AG04450 (cell line): ENCODE measurements around the gene ADGRA1. TPM values are rescaled to one million over a fixed set of nuclear protein-coding genes. Genes with fewer than 3 reads are reported as not detected.
"Not testable (repeated sequence)": the region's sequence is repeated elsewhere in the genome, so short reads cannot be mapped to it uniquely, and the experiment has no call there.

Experiments used
- CTCF ChIA-PET: fragments of 300-600, 350-600 bp; formaldehyde crosslinking; extraction: SDS; loops from one replicate; lab custom pipeline; 2022; ENCODE audit warnings: antibody characterized with exemption, inconsistent platforms; lab: Charles Lee
- POLR2A ChIA-PET: fragments of 350-600 bp; formaldehyde crosslinking; extraction: SDS; loops from one replicate; lab custom pipeline; 2021; ENCODE audit warnings: antibody characterized with exemption, inconsistent platforms; lab: Yijun Ruan, JAX
- DNase-seq: peaks from one replicate; pipeline ENCODE4 v3.0.0-alpha.2; 2011; ENCODE audit warnings: low read depth, low spot score
- H3K27ac ChIP-seq: one replicate; pipeline ENCODE4 v1.5.1; 2012; ENCODE audit warnings: low read depth, low read length, control low read depth
- H3K27me3 ChIP-seq: one replicate; pipeline ENCODE4 v1.6.0; 2012; ENCODE audit warnings: low read length; ENCODE audit not compliant: control insufficient read depth, insufficient read depth
- H3K4me3 ChIP-seq: 2 replicates; pipeline ENCODE4 v1.5.1; 2011; ENCODE audit warnings: mild to moderate bottlenecking, low read depth, low read length, control low read depth
- H3K9me3 ChIP-seq: 2 replicates; pipeline ENCODE4 v1.5.1; 2012; ENCODE audit warnings: low read length; ENCODE audit not compliant: control insufficient read depth, insufficient read depth
- CTCF ChIP-seq: IDR thresholded peaks from 2 replicates; pipeline ENCODE4 v1.5.1; 2011; ENCODE audit warnings: low read depth, low read length, control low read depth, inconsistent platforms
- polyA plus RNA-seq: library from polyadenylated mRNA; depleted of rRNA; stranded (reverse); fragments of >200 nt; gene quantifications from 2 replicates; pipeline ENCODE4 v1.2.3, GENCODE V29; 2011

Gene ADGRA1
- polyA plus RNA-seq, 1 experiment = not detected

- H3K27ac ChIP-seq = no peak overlapping the region
- peaks cover 44% of the 10 kb centered on the region for H3K9me3 ChIP-seq
- ChIA-PET POLR2A (no interaction called here), CTCF (no interaction called here)
- no peak for DNase-seq
- no peak for TF ChIP-seq CTCF
- no peak overlapping the region for H3K4me3 ChIP-seq
- H3K27me3 ChIP-seq = no peaks in the 10 kb centered on the region
These were observed 45.9 kb downstream of the ADGRA1 start for GRCh38 chr10:133133471-133134231.

GRCh38 chr10:133134411-133135115, 46.8 kb downstream of the ADGRA1 start:
- ChIA-PET POLR2A (no interaction called here), CTCF (no interaction called here)
- DNase-seq = no peak
- H3K27me3 ChIP-seq = no peaks in the 10 kb centered on the region
- TF ChIP-seq CTCF = no peak
- no peak overlapping the region for H3K4me3 ChIP-seq
- H3K27ac ChIP-seq = no peak overlapping the region
- peaks cover 36% of the 10 kb centered on the region for H3K9me3 ChIP-seq

GRCh38 chr10:133135116-133135465, 47.4 kb downstream of the ADGRA1 start:
- DNase-seq = no peak
- H3K27ac ChIP-seq = no peak overlapping the region
- ChIA-PET CTCF (no interaction called here), POLR2A (no interaction called here)
- H3K9me3 ChIP-seq = peaks cover 30% of the 10 kb centered on the region; the same call in 1 of the 2 replicates
- H3K4me3 ChIP-seq = no peak overlapping the region
- TF ChIP-seq CTCF = no peak
- no peaks in the 10 kb centered on the region for H3K27me3 ChIP-seq

GRCh38 chr10:133137486-133138145, 49.9 kb downstream of the ADGRA1 start:
- POLR2A ChIA-PET, H3K27me3 ChIP-seq: not testable (repeated sequence)
- peaks cover 12% of the 10 kb centered on the region; the same call in 1 of the 2 replicates for H3K9me3 ChIP-seq

GRCh38 chr10:133139551-133140065, 51.9 kb downstream of the ADGRA1 start:
- Histone ChIP-seq H3K27ac (no peak overlapping the region), H3K27me3 (no peaks in the 10 kb centered on the region), H3K4me3 (no peak overlapping the region), H3K9me3 (peaks cover 7% of the 10 kb centered on the region; the same call in 1 of the 2 replicates)
- no peak for TF ChIP-seq CTCF
- no peak for DNase-seq
- ChIA-PET POLR2A (no interaction called here), CTCF (no interaction called here)

More at GRCh38 chr10:133137486-133138145, 49.9 kb downstream of the ADGRA1 start:
- DNase-seq, H3K4me3 ChIP-seq, H3K27ac ChIP-seq, CTCF ChIA-PET: not testable (repeated sequence)
